ENCODE data around the gene EFHC1. TPM values are rescaled to one million over a fixed set of nuclear protein-coding genes. Genes with fewer than 3 reads are reported as not detected.

The EFHC1 gene
- total RNA-seq, 1 experiment from 2014 or later = 44.0 TPM

GRCh38 chr6:52482903-52483670 is 62.9 kb downstream of the EFHC1 start:
- no peak for DNase-seq
- H3K27ac ChIP-seq (ENCODE audit: low read length) = no peak overlapping the region
- H3K4me3 ChIP-seq (ENCODE audit: low read length) = no peak overlapping the region
- no peak overlapping the region for H3K4me2 ChIP-seq (ENCODE audit: low read depth, low read length, poor library complexity, severe bottlenecking)
- H4K20me1 ChIP-seq (ENCODE audit: insufficient read depth, low read depth, low read length) = no peaks in the 10 kb centered on the region
- no peaks in the 10 kb centered on the region for H3K9me2 ChIP-seq (replicated peaks; ENCODE audit: insufficient read depth, low read length)
- H3K27me3 ChIP-seq (ENCODE audit: low read length) = no peaks in the 10 kb centered on the region
- H2AFZ ChIP-seq (ENCODE audit: low read length) = no peak overlapping the region
- H3K4me1 ChIP-seq (ENCODE audit: low read length) = no peaks in the 10 kb centered on the region
- no peak overlapping the region for H3K9ac ChIP-seq (ENCODE audit: low read length)
- no peaks in the 10 kb centered on the region for H3K79me2 ChIP-seq (ENCODE audit: low read length)
- no peaks in the 10 kb centered on the region for H3K9me3 ChIP-seq (ENCODE audit: low read length)
- no peaks in the 10 kb centered on the region for H3K36me3 ChIP-seq (ENCODE audit: insufficient read depth, low read length)

- Histone ChIP-seq H3K36me3 (ENCODE audit: insufficient read depth, low read length) (no peaks in the 10 kb centered on the region), H3K27me3 (ENCODE audit: low read length) (no peaks in the 10 kb centered on the region), H3K27ac (ENCODE audit: low read length) (no peak overlapping the region), H3K4me3 (ENCODE audit: low read length) (no peak overlapping the region), H3K79me2 (ENCODE audit: low read length) (no peaks in the 10 kb centered on the region), H3K9me3 (ENCODE audit: low read length) (no peaks in the 10 kb centered on the region), H3K9me2 (replicated peaks; ENCODE audit: insufficient read depth, low read length) (no peaks in the 10 kb centered on the region), H4K20me1 (ENCODE audit: insufficient read depth, low read depth, low read length) (no peaks in the 10 kb centered on the region), H2AFZ (ENCODE audit: low read length) (no peak overlapping the region), H3K9ac (ENCODE audit: low read length) (no peak overlapping the region), H3K4me2 (ENCODE audit: low read depth, low read length, poor library complexity, severe bottlenecking) (no peak overlapping the region), H3K4me1 (ENCODE audit: low read length) (no peaks in the 10 kb centered on the region)
- DNase-seq = no peak
Observed at GRCh38 chr6:52483671-52484003, 63.5 kb downstream of the EFHC1 start.

- no peak for DNase-seq
- Histone ChIP-seq H3K27me3 (ENCODE audit: low read length) (no peaks in the 10 kb centered on the region), H3K36me3 (ENCODE audit: insufficient read depth, low read length) (no peaks in the 10 kb centered on the region), H3K4me2 (ENCODE audit: low read depth, low read length, poor library complexity, severe bottlenecking) (no peak overlapping the region), H3K9me2 (replicated peaks; ENCODE audit: insufficient read depth, low read length) (no peaks in the 10 kb centered on the region), H3K4me1 (ENCODE audit: low read length) (no peaks in the 10 kb centered on the region), H3K4me3 (ENCODE audit: low read length) (no peak overlapping the region), H3K27ac (ENCODE audit: low read length) (no peak overlapping the region), H2AFZ (ENCODE audit: low read length) (no peak overlapping the region), H3K79me2 (ENCODE audit: low read length) (no peaks in the 10 kb centered on the region), H3K9me3 (ENCODE audit: low read length) (no peaks in the 10 kb centered on the region), H3K9ac (ENCODE audit: low read length) (no peak overlapping the region), H4K20me1 (ENCODE audit: insufficient read depth, low read depth, low read length) (no peaks in the 10 kb centered on the region)
Observed at GRCh38 chr6:52489881-52490280, 69.7 kb downstream of the EFHC1 start.

- Histone ChIP-seq H3K27me3 (ENCODE audit: low read length) (no peaks in the 10 kb centered on the region), H3K79me2 (ENCODE audit: low read length) (no peaks in the 10 kb centered on the region), H3K36me3 (ENCODE audit: insufficient read depth, low read length) (no peaks in the 10 kb centered on the region), H3K9me3 (ENCODE audit: low read length) (no peaks in the 10 kb centered on the region), H3K27ac (ENCODE audit: low read length) (no peak overlapping the region), H2AFZ (ENCODE audit: low read length) (no peak overlapping the region), H3K9ac (ENCODE audit: low read length) (no peak overlapping the region), H4K20me1 (ENCODE audit: insufficient read depth, low read depth, low read length) (no peaks in the 10 kb centered on the region), H3K4me2 (ENCODE audit: low read depth, low read length, poor library complexity, severe bottlenecking) (no peak overlapping the region), H3K9me2 (replicated peaks; ENCODE audit: insufficient read depth, low read length) (no peaks in the 10 kb centered on the region), H3K4me1 (ENCODE audit: low read length) (no peaks in the 10 kb centered on the region; the same call in 1 of the 2 replicates), H3K4me3 (ENCODE audit: low read length) (no peak overlapping the region)
- no peak for DNase-seq
Observed at GRCh38 chr6:52491203-52492069, 71.3 kb downstream of the EFHC1 start.

- Histone ChIP-seq H3K9ac (ENCODE audit: low read length) (no peak overlapping the region), H3K9me2 (replicated peaks; ENCODE audit: insufficient read depth, low read length) (no peaks in the 10 kb centered on the region), H4K20me1 (ENCODE audit: insufficient read depth, low read depth, low read length) (no peaks in the 10 kb centered on the region), H3K79me2 (ENCODE audit: low read length) (no peaks in the 10 kb centered on the region), H2AFZ (ENCODE audit: low read length) (no peak overlapping the region), H3K4me2 (ENCODE audit: low read depth, low read length, poor library complexity, severe bottlenecking) (no peak overlapping the region), H3K27ac (ENCODE audit: low read length) (no peak overlapping the region), H3K4me1 (ENCODE audit: low read length) (peaks cover 18% of the 10 kb centered on the region), H3K9me3 (ENCODE audit: low read length) (no peaks in the 10 kb centered on the region), H3K36me3 (ENCODE audit: insufficient read depth, low read length) (0 out of 2 replicates have a peak, but pooled peaks cover 2% of the 10 kb centered on the region), H3K4me3 (ENCODE audit: low read length) (no peak overlapping the region), H3K27me3 (ENCODE audit: low read length) (no peaks in the 10 kb centered on the region)
- no peak for DNase-seq
Observed at GRCh38 chr6:52493669-52494068, 73.5 kb downstream of the EFHC1 start.

GRCh38 chr6:52494298-52495072 is 74.3 kb downstream of the EFHC1 start:
- H3K79me2 ChIP-seq (ENCODE audit: low read length) = no peaks in the 10 kb centered on the region
- H3K9me3 ChIP-seq (ENCODE audit: low read length) = no peaks in the 10 kb centered on the region
- no peak overlapping the region for H3K9ac ChIP-seq (ENCODE audit: low read length)
- no peaks in the 10 kb centered on the region for H3K9me2 ChIP-seq (replicated peaks; ENCODE audit: insufficient read depth, low read length)
- no peak overlapping the region for H3K27ac ChIP-seq (ENCODE audit: low read length)
- no peaks in the 10 kb centered on the region for H3K27me3 ChIP-seq (ENCODE audit: low read length)
- H3K4me2 ChIP-seq (ENCODE audit: low read depth, low read length, poor library complexity, severe bottlenecking) = no peak overlapping the region
- peaks cover 26% of the 10 kb centered on the region for H3K4me1 ChIP-seq (ENCODE audit: low read length)
- H3K36me3 ChIP-seq (ENCODE audit: insufficient read depth, low read length) = 0 out of 2 replicates have a peak, but pooled peaks cover 2% of the 10 kb centered on the region
- no peaks in the 10 kb centered on the region for H4K20me1 ChIP-seq (ENCODE audit: insufficient read depth, low read depth, low read length)
- H2AFZ ChIP-seq (ENCODE audit: low read length) = no peak overlapping the region
- H3K4me3 ChIP-seq (ENCODE audit: low read length) = no peak overlapping the region
- no peak for DNase-seq

- H3K4me2 ChIP-seq (ENCODE audit: low read depth, low read length, poor library complexity, severe bottlenecking) = no peak overlapping the region
- H3K4me1 ChIP-seq (ENCODE audit: low read length) = peaks cover 35% of the 10 kb centered on the region
- no peaks in the 10 kb centered on the region for H3K9me3 ChIP-seq (ENCODE audit: low read length)
- no peaks in the 10 kb centered on the region for H3K27me3 ChIP-seq (ENCODE audit: low read length)
- H3K4me3 ChIP-seq (ENCODE audit: low read length) = no peak overlapping the region
- 0 out of 2 replicates have a peak, but pooled peaks cover 2% of the 10 kb centered on the region for H3K36me3 ChIP-seq (ENCODE audit: insufficient read depth, low read length)
- no peaks in the 10 kb centered on the region for H3K79me2 ChIP-seq (ENCODE audit: low read length)
- H3K27ac ChIP-seq (ENCODE audit: low read length) = no peak overlapping the region
- H4K20me1 ChIP-seq (ENCODE audit: insufficient read depth, low read depth, low read length) = no peaks in the 10 kb centered on the region
- no peak overlapping the region for H2AFZ ChIP-seq (ENCODE audit: low read length)
- H3K9me2 ChIP-seq (replicated peaks; ENCODE audit: insufficient read depth, low read length) = no peaks in the 10 kb centered on the region
- no peak overlapping the region for H3K9ac ChIP-seq (ENCODE audit: low read length)
- no peak for DNase-seq
Observed at GRCh38 chr6:52495922-52496321, 75.8 kb downstream of the EFHC1 start.

GRCh38 chr6:52496631-52497030 is 76.5 kb downstream of the EFHC1 start:
- H3K4me2 ChIP-seq (ENCODE audit: low read depth, low read length, poor library complexity, severe bottlenecking) = no peak overlapping the region

More at GRCh38 chr6:52496631-52497030, 76.5 kb downstream of the EFHC1 start:
- Histone ChIP-seq H3K36me3 (ENCODE audit: insufficient read depth, low read length) (0 out of 2 replicates have a peak, but pooled peaks cover 2% of the 10 kb centered on the region), H3K9ac (ENCODE audit: low read length) (no peak overlapping the region), H3K27me3 (ENCODE audit: low read length) (no peaks in the 10 kb centered on the region), H3K9me2 (replicated peaks; ENCODE audit: insufficient read depth, low read length) (no peaks in the 10 kb centered on the region), H4K20me1 (ENCODE audit: insufficient read depth, low read depth, low read length) (no peaks in the 10 kb centered on the region), H3K27ac (ENCODE audit: low read length) (no peak overlapping the region), H3K79me2 (ENCODE audit: low read length) (no peaks in the 10 kb centered on the region), H2AFZ (ENCODE audit: low read length) (no peak overlapping the region), H3K4me1 (ENCODE audit: low read length) (peaks cover 35% of the 10 kb centered on the region), H3K4me3 (ENCODE audit: low read length) (no peak overlapping the region), H3K9me3 (ENCODE audit: low read length) (no peaks in the 10 kb centered on the region)
- DNase-seq = no peak
